HepG2 (cell line): ENCODE results near the gene TCERG1L.

ENCODE experiments used
- ETV5 ChIP-seq: IDR thresholded peaks from 2 replicates; pipeline ENCODE4 v1.6.1; 2018; ENCODE audit warnings: missing biosample characterization, missing genetic modification reagents, inconsistent platforms, borderline replicate concordance
- FOSL1 ChIP-seq: sonication (generic); formaldehyde crosslinking; IDR thresholded peaks from 2 replicates; pipeline ENCODE4 v1.9.0; 2021; ENCODE audit warnings: missing genetic modification reagents, borderline replicate concordance
- GABPA ChIP-seq, 2 experiments: IDR thresholded peaks; 2 replicates each; pipeline ENCODE4 v1.6.1; 2011 to 2016; ENCODE audit warnings: low read depth in 2 of 2, low read length in 1 of 2, missing biosample characterization in 1 of 2, missing genetic modification characterization in 1 of 2
- HCFC1 ChIP-seq: fragments of 150-350 bp; IDR thresholded peaks from 2 replicates; pipeline ENCODE4 v1.6.1; 2014; ENCODE audit warnings: low read depth, low read length
- KAT8 ChIP-seq: IDR thresholded peaks from 2 replicates; pipeline ENCODE4 v1.6.1; 2016; ENCODE audit warnings: missing genetic modification reagents, missing compliant biosample characterization
- POLR2AphosphoS5 ChIP-seq: IDR thresholded peaks from 2 replicates; pipeline ENCODE4 v1.6.1; 2012; ENCODE audit warnings: low read depth, low read length
- SRSF4 ChIP-seq: fragments of 200-400 bp; formaldehyde crosslinking; IDR thresholded peaks from one replicate; pipeline ENCODE4 v1.6.1; 2018; ENCODE audit warnings: mild to moderate bottlenecking, low read depth, low read length, moderate library complexity; ENCODE audit not compliant: poor library complexity, severe bottlenecking
- ZNF274 ChIP-seq: sonication (generic); formaldehyde crosslinking; IDR thresholded peaks from 2 replicates; pipeline ENCODE4 v1.5.1; 2020; ENCODE audit warnings: mild to moderate bottlenecking, missing genetic modification reagents
- ZNF549 ChIP-seq: sonication (generic); formaldehyde crosslinking; IDR thresholded peaks from 2 replicates; pipeline ENCODE4 v1.5.0; 2020; ENCODE audit warnings: missing genetic modification reagents
- ZNF572 ChIP-seq: sonication (generic); formaldehyde crosslinking; IDR thresholded peaks from 2 replicates; pipeline ENCODE4 v1.5.1; 2020; ENCODE audit warnings: mild to moderate bottlenecking, missing genetic modification reagents
- ZNF629 ChIP-seq: sonication (generic); formaldehyde crosslinking; conservative IDR thresholded peaks from 2 replicates; pipeline ENCODE4 v1.5.0; 2020; ENCODE audit warnings: missing genetic modification reagents
- TF ChIP-seq, protein P1 (sequence below): IDR thresholded peaks from 2 replicates; pipeline ENCODE4 v1.6.1; 2016

GRCh38 chr10:131184503-131184902, 127.0 kb downstream of the TCERG1L start:
- TF ChIP-seq ZNF629 (no peak), KAT8 (no peak), ETV5 (no peak), FOSL1 (no peak), ZNF572 (CRISPR knock-in tag) (no peak), POLR2AphosphoS5 (no peak), SRSF4 (no peak), ZNF274 (CRISPR knock-in tag) (no peak), HCFC1 (no peak), GABPA (IDR thresholded peaks at IDR 0.05; ENCODE audit: low read depth, low read length) (no peak), GABPA (CRISPR knock-in tag; IDR thresholded peaks at IDR 0.05; ENCODE audit: low read depth) (no peak), ZNF549 (CRISPR knock-in tag) (no peak)
- TF ChIP-seq, protein P1, sequence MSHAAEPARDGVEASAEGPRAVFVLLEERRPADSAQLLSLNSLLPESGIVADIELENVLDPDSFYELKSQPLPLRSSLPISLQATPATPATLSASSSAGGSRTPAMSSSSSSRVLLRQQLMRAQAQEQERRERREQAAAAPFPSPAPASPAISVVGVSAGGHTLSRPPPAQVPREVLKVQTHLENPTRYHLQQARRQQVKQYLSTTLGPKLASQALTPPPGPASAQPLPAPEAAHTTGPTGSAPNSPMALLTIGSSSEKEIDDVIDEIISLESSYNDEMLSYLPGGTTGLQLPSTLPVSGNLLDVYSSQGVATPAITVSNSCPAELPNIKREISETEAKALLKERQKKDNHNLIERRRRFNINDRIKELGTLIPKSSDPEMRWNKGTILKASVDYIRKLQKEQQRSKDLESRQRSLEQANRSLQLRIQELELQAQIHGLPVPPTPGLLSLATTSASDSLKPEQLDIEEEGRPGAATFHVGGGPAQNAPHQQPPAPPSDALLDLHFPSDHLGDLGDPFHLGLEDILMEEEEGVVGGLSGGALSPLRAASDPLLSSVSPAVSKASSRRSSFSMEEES (CRISPR knock-in tag), result no peak
